WTC11 (cell line): Measurements from ENCODE around the gene USO1. TPM values are rescaled to one million over a fixed set of nuclear protein-coding genes. Genes with fewer than 3 reads are reported as not detected.

Experiments used
- ATAC-seq: fragments of 200-7000 bp; cut with Tn5 transposase; 2 replicates; pipeline ENCODE4 v1.10.0; 2021; ENCODE audit warnings: mild to moderate bottlenecking, moderate library complexity
- CTCF ChIA-PET: fragments of 300-600 bp; sonication (Branson Sonifier 250); formaldehyde crosslinking; loops from one replicate; lab custom pipeline; 2021; ENCODE audit warnings: antibody characterized with exemption; lab: Charles Lee
- POLR2A ChIA-PET: fragments of 350-600 bp; sonication (Branson Sonifier 250); formaldehyde crosslinking; loops from one replicate; lab custom pipeline; 2021; ENCODE audit warnings: antibody characterized with exemption; lab: Charles Lee
- DNase-seq: peaks from one replicate; pipeline ENCODE4 v3.0.0; 2021; ENCODE audit warnings: low spot score
- H3K27ac Mint-ChIP-seq: 2 replicates; pipeline ENCODE4 v1.8.0; 2021; ENCODE audit warnings: mixed read lengths
- H3K27me3 Mint-ChIP-seq: 2 replicates; pipeline ENCODE4 v1.8.0; 2021; ENCODE audit warnings: low read depth, mild to moderate bottlenecking, moderate library complexity, mixed read lengths
- H3K36me3 Mint-ChIP-seq: 2 replicates; pipeline ENCODE4 v1.8.0; 2021; ENCODE audit warnings: mixed read lengths
- H3K4me1 Mint-ChIP-seq: 2 replicates; pipeline ENCODE4 v1.8.0; 2022; ENCODE audit warnings: mixed read lengths
- H3K4me3 Mint-ChIP-seq: 2 replicates; pipeline ENCODE4 v1.8.0; 2021; ENCODE audit warnings: mild to moderate bottlenecking, moderate library complexity, mixed read lengths
- H3K9me3 Mint-ChIP-seq: 2 replicates; pipeline ENCODE4 v1.8.0; 2021; ENCODE audit warnings: mixed read lengths
- AR ChIP-seq: fragments of 250-450 bp; sonication (Bioruptor Pico); IDR thresholded peaks from 2 replicates; pipeline ENCODE4 v1.9.0; 2021; ENCODE audit warnings: mild to moderate bottlenecking
- ATF1 ChIP-seq: sonication (generic); formaldehyde crosslinking; IDR thresholded peaks from 2 replicates; pipeline ENCODE4 v1.8.1; 2023; ENCODE audit warnings: mild to moderate bottlenecking, moderate library complexity, missing genetic modification reagents
- CREB1 ChIP-seq: sonication (generic); formaldehyde crosslinking; IDR thresholded peaks from 2 replicates; pipeline ENCODE4 v1.8.0; 2023; ENCODE audit warnings: mild to moderate bottlenecking, missing genetic modification reagents
- ETV6 ChIP-seq: sonication (generic); formaldehyde crosslinking; IDR thresholded peaks from 2 replicates; pipeline ENCODE4 v1.8.1; 2022; ENCODE audit warnings: mild to moderate bottlenecking, missing genetic modification reagents
- FOXK1 ChIP-seq: sonication (generic); formaldehyde crosslinking; IDR thresholded peaks from 2 replicates; pipeline ENCODE4 v1.8.0; 2022; ENCODE audit warnings: mild to moderate bottlenecking, moderate library complexity, missing genetic modification reagents
- IRF2 ChIP-seq: sonication (generic); formaldehyde crosslinking; IDR thresholded peaks from 2 replicates; pipeline ENCODE4 v1.8.0; 2022; ENCODE audit warnings: low read depth, missing genetic modification reagents, borderline replicate concordance
- KAT7 ChIP-seq: sonication (generic); formaldehyde crosslinking; IDR thresholded peaks from 2 replicates; pipeline ENCODE4 v1.8.1; 2023; ENCODE audit warnings: missing genetic modification reagents, mild to moderate bottlenecking, borderline replicate concordance
- MXD4 ChIP-seq: fragments of 250-450 bp; sonication (Bioruptor Pico); IDR thresholded peaks from 2 replicates; pipeline ENCODE4 v1.8.0; 2021; ENCODE audit warnings: mild to moderate bottlenecking, moderate library complexity, borderline replicate concordance
- NFE2L1 ChIP-seq: sonication (generic); formaldehyde crosslinking; IDR thresholded peaks from 2 replicates; pipeline ENCODE4 v1.8.1; 2023; ENCODE audit warnings: missing genetic modification reagents
- OVOL2 ChIP-seq: fragments of 250-450 bp; sonication (Bioruptor Pico); IDR thresholded peaks from 2 replicates; pipeline ENCODE4 v1.9.0; 2021; ENCODE audit warnings: mild to moderate bottlenecking, borderline replicate concordance
- PREB ChIP-seq: sonication (generic); formaldehyde crosslinking; IDR thresholded peaks from 2 replicates; pipeline ENCODE4 v1.8.1; 2022; ENCODE audit warnings: mild to moderate bottlenecking, missing genetic modification reagents, moderate library complexity, borderline replicate concordance
- PRRX2 ChIP-seq: fragments of 250-450 bp; sonication (Bioruptor Pico); IDR thresholded peaks from 2 replicates; pipeline ENCODE4 v1.8.0; 2021; ENCODE audit warnings: mild to moderate bottlenecking
- RELA ChIP-seq: sonication (generic); formaldehyde crosslinking; IDR thresholded peaks from 2 replicates; pipeline ENCODE4 v1.8.1; 2022; ENCODE audit warnings: missing genetic modification reagents, mild to moderate bottlenecking, borderline replicate concordance
- SMAD3 ChIP-seq: sonication (generic); formaldehyde crosslinking; IDR thresholded peaks from 2 replicates; pipeline ENCODE4 v1.8.0; 2022; ENCODE audit warnings: missing genetic modification reagents, mild to moderate bottlenecking, borderline replicate concordance
- TEAD1 ChIP-seq: sonication (generic); formaldehyde crosslinking; IDR thresholded peaks from 2 replicates; pipeline ENCODE4 v1.8.0; 2022; ENCODE audit warnings: mild to moderate bottlenecking, missing genetic modification reagents
- USF1 ChIP-seq: sonication (generic); formaldehyde crosslinking; IDR thresholded peaks from 2 replicates; pipeline ENCODE4 v1.8.0; 2022; ENCODE audit warnings: mild to moderate bottlenecking, missing genetic modification reagents
- USF2 ChIP-seq: sonication (generic); formaldehyde crosslinking; IDR thresholded peaks from 2 replicates; pipeline ENCODE4 v1.8.1; 2023; ENCODE audit warnings: mild to moderate bottlenecking, missing genetic modification reagents, moderate library complexity
- ZBTB21 ChIP-seq: sonication (generic); formaldehyde crosslinking; IDR thresholded peaks from 2 replicates; pipeline ENCODE4 v1.8.1; 2023; ENCODE audit warnings: mild to moderate bottlenecking, missing genetic modification reagents, borderline replicate concordance
- ZBTB43 ChIP-seq: sonication (generic); formaldehyde crosslinking; IDR thresholded peaks from 2 replicates; pipeline ENCODE4 v1.8.1; 2023; ENCODE audit warnings: mild to moderate bottlenecking, missing genetic modification reagents
- ZMAT4 ChIP-seq: fragments of 250-450 bp; sonication (Bioruptor Pico); IDR thresholded peaks from 2 replicates; pipeline ENCODE4 v1.9.0; 2021; ENCODE audit warnings: mild to moderate bottlenecking
- ZNF219 ChIP-seq: sonication (generic); formaldehyde crosslinking; IDR thresholded peaks from 2 replicates; pipeline ENCODE4 v1.8.0; 2023; ENCODE audit warnings: missing genetic modification reagents, mild to moderate bottlenecking, borderline replicate concordance
- ZNF263 ChIP-seq: sonication (generic); formaldehyde crosslinking; IDR thresholded peaks from 2 replicates; pipeline ENCODE4 v1.8.1; 2022; ENCODE audit warnings: low read depth, mild to moderate bottlenecking, moderate library complexity, missing genetic modification reagents
- total RNA-seq: library from RNA; stranded (reverse); gene quantifications from 3 replicates; pipeline ENCODE4 v1.2.3, GENCODE V29; 2021

USO1 gene
- total RNA-seq, 1 experiment from 2014 or later: 162 TPM

- TF ChIP-seq PREB: no peak
- no peak for TF ChIP-seq ETV6
- no peak for TF ChIP-seq USF1 (CRISPR knock-in tag)
- TF ChIP-seq USF2: no peak
- no peak for TF ChIP-seq SMAD3 (CRISPR knock-in tag)
These were observed 53.2 kb downstream of the USO1 start (continued) for GRCh38 chr4:75777589-75777988.

- POLR2A ChIA-PET: no interaction called here
These were observed 54.9 kb downstream of the USO1 start for GRCh38 chr4:75779105-75779757.

More at GRCh38 chr4:75779105-75779757, 54.9 kb downstream of the USO1 start:
- no peak for ATAC-seq
- no peak for DNase-seq
- no peak overlapping the region for H3K4me3 Mint-ChIP-seq
- TF ChIP-seq IRF2: no peak
- no peak for TF ChIP-seq PRRX2 (CRISPR knock-in tag)
- TF ChIP-seq ZNF263 (CRISPR knock-in tag): no peak
- no peak for TF ChIP-seq TEAD1 (CRISPR knock-in tag)
- no peak for TF ChIP-seq MXD4 (CRISPR knock-in tag)
- no peak for TF ChIP-seq CREB1 (CRISPR knock-in tag)
- no peak for TF ChIP-seq FOXK1 (CRISPR knock-in tag)
- no peak for TF ChIP-seq ZNF219 (CRISPR knock-in tag)
- TF ChIP-seq KAT7 (CRISPR knock-in tag): no peak
- TF ChIP-seq USF2: no peak
- no peak for TF ChIP-seq OVOL2 (CRISPR knock-in tag)
- TF ChIP-seq ZMAT4 (CRISPR knock-in tag): no peak
- TF ChIP-seq NFE2L1 (CRISPR knock-in tag): no peak
- TF ChIP-seq ATF1 (CRISPR knock-in tag): no peak
- no peak for TF ChIP-seq RELA (CRISPR knock-in tag)
- no peak for TF ChIP-seq ZBTB21 (CRISPR knock-in tag)
- TF ChIP-seq ZBTB43 (CRISPR knock-in tag): no peak
- no peak for TF ChIP-seq AR (CRISPR knock-in tag)
- peaks cover 78% of the 10 kb centered on the region for H3K36me3 Mint-ChIP-seq
- CTCF ChIA-PET: no interaction called here
- H3K27ac Mint-ChIP-seq: peak overlapping the region; percentile 6; the same call in 1 of the 2 replicates
- no peaks in the 10 kb centered on the region for H3K9me3 Mint-ChIP-seq
- H3K4me1 Mint-ChIP-seq: no peaks in the 10 kb centered on the region
- no peaks in the 10 kb centered on the region for H3K27me3 Mint-ChIP-seq
